GM18505 (cell line): ENCODE measurements around the gene TACC2.
"Not testable (repeated sequence)": the region's sequence is repeated elsewhere in the genome, so short reads cannot be mapped to it uniquely, and the experiment has no call there.

Experiments
- ATAC-seq: cut with Tn5 transposase; IDR thresholded peaks from one replicate; pipeline ENCODE4 v1.9.1; 2021; ENCODE audit not compliant: unreplicated experiment
- POLR2A ChIP-seq: IDR thresholded peaks from 4 replicates; pipeline ENCODE4 v1.6.1; 2011; ENCODE audit warnings: borderline replicate concordance; ENCODE audit not compliant: insufficient read depth, insufficient read length; ENCODE audit errors: extremely low read depth

TACC2 gene

DNA sequence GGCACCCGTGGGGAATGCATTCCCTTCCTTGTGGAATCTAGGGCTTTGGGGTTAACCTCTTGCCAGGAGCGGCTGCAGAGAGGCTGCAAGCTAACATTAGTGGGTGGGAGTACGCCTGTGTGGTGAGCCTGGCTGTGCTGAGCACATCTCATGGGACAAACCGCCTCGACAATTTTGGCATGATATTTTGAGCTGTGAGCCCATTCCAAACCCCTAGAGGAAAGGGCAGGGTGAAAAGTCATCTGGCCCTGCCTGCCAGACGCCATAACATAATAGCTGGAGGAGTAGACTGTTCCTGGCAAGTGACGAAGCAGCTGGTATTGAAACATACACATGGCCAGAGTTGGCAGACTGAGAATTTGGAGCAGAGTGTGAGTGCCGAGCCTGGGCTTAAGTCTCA, 110.0 kb downstream of the TACC2 start:
- no peak for TF ChIP-seq POLR2A
- ATAC-seq = no peak

DNA sequence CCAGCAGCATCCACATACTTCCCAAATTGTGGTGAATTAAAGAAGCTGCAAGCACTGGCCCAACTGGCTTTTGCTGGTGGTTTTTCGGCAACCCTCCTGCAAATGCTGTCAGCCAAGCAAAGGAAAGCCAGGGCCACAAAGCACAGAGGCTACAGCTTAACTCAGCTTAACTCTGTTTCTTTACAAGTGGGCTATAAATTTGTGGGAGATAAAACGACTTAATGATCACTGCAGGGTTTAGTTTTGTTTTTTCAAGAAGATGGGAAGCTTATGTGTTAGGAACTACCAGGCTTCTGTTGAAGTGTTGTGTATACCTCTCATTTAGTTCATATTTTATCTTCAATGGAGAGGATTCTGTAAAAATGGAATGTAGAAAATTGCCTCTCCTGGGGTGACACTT, 110.6 kb downstream of the TACC2 start:
- no peak for TF ChIP-seq POLR2A
- no peak for ATAC-seq

DNA sequence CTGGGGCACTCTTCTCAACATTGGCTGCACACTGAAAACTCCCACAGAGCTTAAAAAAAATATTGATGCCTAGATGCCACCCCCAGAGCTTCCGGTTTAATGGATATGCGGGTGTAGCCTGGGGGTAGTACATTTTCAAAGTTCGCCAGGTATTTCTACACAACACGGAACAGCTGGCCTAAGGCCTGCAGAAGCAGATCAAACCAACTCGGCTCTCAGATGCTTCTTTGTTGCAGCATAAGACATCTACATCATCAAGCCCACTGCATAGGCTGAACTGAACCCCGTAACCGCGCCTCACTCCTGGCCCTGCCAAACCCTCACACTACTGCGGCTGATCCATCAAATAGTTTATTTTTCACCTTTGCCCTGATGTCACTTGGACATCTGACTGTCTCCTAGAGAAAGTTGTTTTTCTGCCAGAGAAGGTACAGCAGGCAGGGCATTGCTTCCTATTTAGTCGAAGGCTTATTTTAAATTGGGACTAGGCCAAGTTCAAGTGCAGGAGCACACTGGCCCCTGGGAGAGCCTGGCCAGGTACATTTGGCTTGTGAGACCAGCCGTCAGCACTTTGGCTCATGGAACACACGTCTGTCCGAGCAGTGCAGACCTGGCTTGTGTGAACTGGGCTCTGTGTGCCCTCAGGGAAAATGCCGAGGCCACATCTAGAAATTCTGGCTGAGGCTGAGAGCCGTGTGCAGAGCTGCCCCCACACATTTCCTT, 113.3 kb downstream of the TACC2 start:
- ATAC-seq = no peak
- no peak for TF ChIP-seq POLR2A

DNA sequence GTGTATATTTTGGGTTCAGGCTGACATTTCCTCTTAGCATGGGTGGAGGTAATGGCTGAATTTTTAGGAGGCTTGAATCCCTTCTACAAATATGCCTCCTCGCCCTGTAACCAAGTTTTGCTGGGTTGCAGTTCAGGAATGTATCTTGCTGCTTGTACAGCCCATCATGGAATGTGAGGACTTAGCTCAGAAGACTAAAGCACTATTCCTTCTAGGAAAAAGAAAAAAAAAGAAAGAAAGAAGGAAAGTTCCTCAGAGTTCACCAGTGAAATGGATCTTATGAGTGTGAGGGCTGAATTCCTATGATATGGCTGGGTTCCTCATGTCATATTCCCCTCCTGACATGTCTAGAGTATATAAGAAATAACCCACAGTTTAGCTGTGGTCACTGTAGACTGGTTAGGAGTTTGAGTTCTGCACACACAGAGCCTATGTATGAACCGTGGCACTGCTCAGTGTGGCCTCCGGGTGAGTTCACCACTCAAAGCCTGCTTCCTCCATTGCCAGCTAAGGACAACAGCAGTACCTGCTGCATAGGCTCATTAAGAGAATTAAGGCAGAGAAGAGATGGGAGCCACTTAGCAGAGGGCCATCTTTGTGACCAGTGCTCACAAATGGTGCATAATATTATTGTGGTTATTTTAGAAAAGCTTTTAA, 114.0 kb downstream of the TACC2 start:
- TF ChIP-seq POLR2A = no peak
- no peak for ATAC-seq

DNA sequence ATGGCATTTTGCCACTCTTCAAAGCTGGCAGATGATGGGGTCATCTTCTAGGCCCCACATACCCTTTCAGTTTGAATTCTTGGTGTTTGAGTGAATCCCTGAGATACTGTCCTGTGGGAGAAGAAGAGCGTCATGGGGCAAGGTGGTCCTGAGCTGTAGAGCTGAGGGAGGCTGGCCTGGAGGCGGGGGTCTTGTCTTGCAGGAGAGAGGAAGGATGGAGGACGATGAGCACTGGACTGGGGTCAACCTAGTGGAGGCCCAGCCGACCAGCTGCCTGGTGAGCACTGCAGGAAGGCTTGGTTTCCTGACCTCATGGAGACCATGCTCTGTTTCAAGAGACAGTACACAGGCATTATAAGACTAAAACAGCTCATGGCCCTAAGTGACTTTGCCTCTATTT, 114.6 kb downstream of the TACC2 start:
- ATAC-seq = no peak
- no peak for TF ChIP-seq POLR2A

DNA sequence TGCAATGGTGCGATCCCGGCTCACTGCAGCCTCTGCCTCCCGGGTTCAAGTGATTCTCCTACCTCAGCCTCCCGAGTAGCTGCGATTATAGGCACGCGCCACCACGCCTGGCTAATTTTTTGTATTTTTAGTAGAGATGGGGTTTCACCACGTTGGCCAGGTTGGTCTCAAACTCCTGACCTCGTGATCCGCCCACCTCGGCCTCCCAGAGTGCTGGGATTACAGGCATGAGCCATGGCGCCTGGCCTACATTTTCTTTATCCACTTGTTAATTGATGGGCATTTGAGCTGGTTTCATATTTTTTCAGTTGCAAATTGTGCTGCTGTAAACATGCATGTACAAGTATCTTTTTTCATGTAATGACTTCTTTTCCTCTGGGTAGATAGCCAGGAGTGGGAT, 119.8 kb downstream of the TACC2 start:
- not testable (repeated sequence) for ATAC-seq

DNA sequence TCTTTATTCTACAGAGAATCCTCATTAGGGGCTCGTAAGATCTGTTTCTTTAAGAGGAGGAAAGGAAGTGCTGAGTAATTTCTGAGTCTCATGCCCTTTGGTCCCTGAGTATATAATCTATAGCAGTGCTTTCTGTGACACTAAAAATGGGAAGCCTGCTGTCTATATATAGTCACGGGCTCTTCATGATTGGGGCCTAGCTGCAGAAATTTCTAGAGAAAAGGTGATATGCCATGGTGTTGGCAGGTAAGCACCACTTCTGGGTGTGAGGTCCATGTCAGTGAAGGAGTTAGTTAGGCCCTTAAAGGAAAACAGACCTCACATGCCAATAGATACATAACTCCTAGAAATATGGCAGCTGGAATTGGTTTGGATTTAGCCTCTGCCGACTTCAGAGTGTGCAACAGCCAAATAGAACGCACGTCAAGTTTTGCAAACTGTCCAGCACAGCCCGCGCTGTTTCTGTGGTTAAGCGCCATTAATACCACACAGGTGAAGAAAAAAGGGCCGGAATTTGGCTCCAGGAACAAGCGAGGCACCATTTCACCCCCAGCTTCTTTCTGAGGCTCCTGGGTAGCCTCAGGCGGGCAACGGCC, 123.2 kb downstream of the TACC2 start:
- TF ChIP-seq POLR2A = no peak
- no peak for ATAC-seq

DNA sequence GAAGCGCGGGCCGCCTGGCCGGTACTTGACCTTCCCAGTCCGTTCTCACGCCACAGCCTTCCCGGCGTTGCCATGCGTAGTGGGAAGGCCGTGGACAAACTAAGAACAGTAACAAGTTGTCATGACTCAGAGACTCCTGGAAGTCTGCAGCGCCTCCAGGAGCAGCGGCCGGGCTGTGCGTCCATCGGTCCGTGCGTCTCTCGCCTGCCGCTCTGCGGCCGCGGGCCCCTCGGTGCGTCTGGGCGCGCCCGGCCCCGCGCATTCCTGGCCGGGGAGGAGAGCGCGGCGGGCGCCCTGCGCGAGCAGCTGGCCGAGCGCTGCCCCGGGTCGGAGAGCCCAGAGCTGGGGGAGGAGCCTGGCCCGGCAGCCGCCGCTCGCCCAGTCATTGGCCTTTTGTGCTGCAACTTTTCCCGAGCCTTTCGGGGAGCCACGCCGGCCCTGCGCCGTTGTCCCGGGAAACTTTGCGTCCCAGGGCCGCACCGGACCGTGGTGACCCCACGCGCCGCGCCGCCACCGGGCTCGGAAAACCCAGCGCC, 123.7 kb downstream of the TACC2 start:
- no peak for ATAC-seq
- no peak for TF ChIP-seq POLR2A

DNA sequence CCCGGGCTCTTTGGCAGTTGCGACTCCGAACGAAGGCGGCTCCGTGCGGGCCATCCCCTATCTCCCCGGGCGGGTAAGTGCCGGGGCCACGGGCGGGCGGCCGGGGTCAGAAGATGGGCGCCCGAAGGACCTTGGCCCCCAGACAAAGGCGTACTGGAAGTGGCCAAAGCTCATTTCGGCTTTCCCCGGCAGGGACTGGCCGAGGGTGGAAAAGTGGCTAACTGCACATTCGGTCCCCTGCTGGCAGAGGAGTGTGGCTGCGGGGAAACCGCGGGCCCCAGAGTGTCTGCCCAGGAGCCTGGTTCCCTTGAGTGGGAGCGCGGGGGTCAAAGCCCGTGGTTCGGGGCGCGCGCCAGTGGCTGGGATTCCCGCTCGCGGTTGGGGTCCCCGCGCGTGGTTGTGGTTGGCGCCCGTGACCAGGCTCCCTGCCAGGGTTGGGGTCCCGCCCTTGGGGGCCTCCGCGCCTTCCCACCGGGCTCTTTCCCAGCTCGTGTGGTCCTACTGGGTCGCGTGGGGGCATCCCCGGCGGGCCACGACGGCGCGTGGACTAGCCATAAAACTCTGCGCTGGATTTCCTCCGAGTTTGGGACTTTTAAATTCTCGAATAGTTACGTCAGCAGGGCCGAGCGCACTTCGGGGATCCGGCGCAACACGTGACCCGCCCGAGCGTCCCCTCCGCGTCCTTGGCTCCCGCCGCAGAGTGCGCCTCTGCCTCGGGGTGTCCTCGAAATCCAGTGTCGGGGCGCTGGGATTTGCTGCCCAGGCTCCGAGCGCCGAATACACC, 124.4 kb downstream of the TACC2 start:
- ATAC-seq = no peak
- no peak for TF ChIP-seq POLR2A

DNA sequence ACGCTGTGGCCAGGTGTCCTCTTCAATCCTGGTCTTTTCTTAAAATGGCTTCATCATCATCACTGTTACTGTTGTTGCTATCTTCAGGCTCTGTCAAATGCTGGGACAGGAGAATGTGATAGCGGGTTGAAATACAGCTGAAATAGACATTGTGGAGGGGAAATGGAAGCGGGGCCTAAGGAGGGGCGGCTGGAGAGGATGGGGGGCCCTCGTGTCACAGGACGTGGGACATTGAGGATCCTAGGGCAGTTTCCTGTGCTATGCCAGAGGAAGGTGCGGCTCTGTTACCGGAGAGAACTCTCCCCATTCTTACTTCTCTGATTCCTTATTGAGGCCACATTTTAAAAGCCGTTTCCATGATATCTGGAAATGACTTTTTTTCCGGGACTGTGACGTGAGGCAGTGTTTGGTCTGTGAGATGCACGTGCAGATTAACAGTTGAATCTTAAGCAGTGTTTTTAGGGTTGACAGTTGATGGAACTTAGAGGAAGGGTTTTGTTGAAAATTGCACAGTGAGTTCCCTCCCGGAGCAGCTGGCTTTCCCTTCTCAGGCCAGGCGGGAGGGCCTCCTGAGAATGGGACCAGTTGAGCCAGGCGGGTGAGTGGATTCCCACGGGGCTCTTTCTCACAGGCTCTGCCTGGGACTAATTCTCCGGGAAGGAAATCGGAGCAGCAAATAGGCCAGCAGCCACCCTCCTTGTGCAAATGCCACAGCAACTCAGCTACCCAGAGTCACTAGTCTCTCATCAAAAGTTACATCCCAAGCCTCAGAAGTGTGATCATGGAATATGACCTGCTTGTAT, 125.2 kb downstream of the TACC2 start:
- TF ChIP-seq POLR2A = no peak
- ATAC-seq = no peak

DNA sequence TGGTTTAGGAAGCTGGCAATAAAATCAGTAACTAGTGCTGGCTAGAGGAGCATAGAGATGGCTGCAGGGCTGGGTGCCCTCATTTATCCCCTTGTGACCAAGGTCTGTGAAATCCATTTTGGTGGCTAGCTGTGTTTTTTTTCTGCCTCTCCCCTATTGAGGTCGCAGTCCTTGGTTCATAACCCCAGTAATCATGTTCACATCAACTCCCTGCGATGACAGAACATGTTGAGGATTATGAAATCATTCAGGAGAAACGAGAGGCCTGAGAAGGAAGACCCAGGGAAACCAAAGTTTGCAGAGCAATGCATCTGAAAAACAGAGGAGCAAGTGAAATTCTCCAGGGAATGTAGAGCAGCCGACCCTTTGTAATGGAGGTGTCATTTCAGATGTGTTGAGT, 126.9 kb downstream of the TACC2 start:
- no peak for TF ChIP-seq POLR2A
- no peak for ATAC-seq

DNA sequence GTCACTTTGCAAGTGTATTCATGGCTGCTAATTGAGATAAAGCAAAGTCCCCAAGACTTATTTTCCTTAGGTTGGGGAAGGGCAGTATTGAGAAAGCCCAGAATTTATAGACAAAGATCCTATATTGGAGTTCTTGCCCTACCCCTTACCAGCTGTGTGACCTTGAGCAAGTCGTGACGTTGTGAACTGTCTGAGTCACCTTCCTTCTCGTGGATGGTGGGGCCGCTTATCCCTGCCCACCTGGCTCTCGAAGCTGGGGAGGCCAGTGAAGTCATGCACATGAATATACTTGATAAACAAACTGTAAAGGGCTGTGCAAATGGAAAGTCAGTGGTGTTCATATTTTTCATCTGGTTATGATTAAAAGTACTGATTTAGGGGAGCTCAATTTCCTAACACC, 127.4 kb downstream of the TACC2 start:
- no peak for TF ChIP-seq POLR2A
- no peak for ATAC-seq

DNA sequence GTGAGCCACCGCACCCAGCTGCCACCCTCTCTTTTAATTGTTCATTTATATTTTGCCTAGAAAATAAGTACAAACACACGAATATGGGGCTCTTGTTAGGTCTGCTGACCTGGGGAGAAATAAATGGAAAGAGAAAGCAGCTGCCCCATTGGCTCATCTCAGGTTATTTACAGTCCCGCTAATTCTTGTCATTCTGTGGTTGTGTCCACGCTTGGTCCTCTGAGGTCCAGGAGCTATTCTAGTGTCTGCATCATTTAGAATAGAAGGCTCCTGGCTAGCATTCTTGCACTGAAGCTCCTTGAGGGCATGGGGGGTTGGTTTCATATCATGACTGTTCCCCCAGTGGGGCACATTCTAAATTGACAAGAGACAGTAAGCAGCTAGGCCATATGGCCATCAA, 128.5 kb downstream of the TACC2 start:
- no peak for TF ChIP-seq POLR2A
- ATAC-seq = no peak
